Breast epithelium (tissue), 4 donors: ENCODE measurements around the gene MRPS2. TPM values are rescaled to one million over a fixed set of nuclear protein-coding genes. Genes with fewer than 3 reads are reported as not detected.
A peak's percentile ranks its signal among the peaks of the same experiment; 100 is the strongest.

ENCODE experiments used
- DNase-seq, 2 donors: peaks; one replicate each; pipeline ENCODE4 v3.0.0-alpha.2; 2019; ENCODE audit warnings: low spot score in 2 of 2
- H3K27ac ChIP-seq, 2 donors: fragments of 200-600 bp; sonication (generic) in 1 of 2; one replicate each; pipeline ENCODE4 v1.5.1; 2016 to 2019; ENCODE audit warnings: mild to moderate bottlenecking in 1 of 2
- H3K27me3 ChIP-seq, 2 donors: fragments of 200-600 bp; sonication (generic) in 1 of 2; one replicate each; pipeline versions ENCODE4 v1.5.1 to v1.6.0; 2017 to 2019; ENCODE audit warnings: control low read depth in 1 of 2, mild to moderate bottlenecking in 1 of 2
- H3K36me3 ChIP-seq: fragments of 200-600 bp; one replicate; pipeline ENCODE4 v1.5.1; 2019
- H3K4me1 ChIP-seq, 2 donors: fragments of 200-600 bp; sonication (generic); one replicate each; pipeline ENCODE4 v1.5.1; 2016 to 2019; ENCODE audit warnings: control low read depth in 1 of 2
- H3K4me3 ChIP-seq, 3 donors: fragments of 200-600 bp; sonication (generic); 1 replicate in 2 of 3; 2 replicates in 1 of 3; pipeline ENCODE4 v1.5.1; 2016 to 2019; ENCODE audit warnings: mild to moderate bottlenecking in 3 of 3, moderate library complexity in 2 of 3
- H3K9me3 ChIP-seq, 2 donors: fragments of 200-600 bp; sonication (generic) in 1 of 2; one replicate each; pipeline ENCODE4 v1.5.1; 2016 to 2019; ENCODE audit warnings: control low read depth in 1 of 2
- CTCF ChIP-seq, 3 donors: fragments of 450-650 bp; IDR thresholded peaks; one replicate each; pipeline ENCODE4 v1.5.1; 2016 to 2017; ENCODE audit warnings: antibody characterized with exemption in 3 of 3, mild to moderate bottlenecking in 3 of 3, moderate library complexity in 3 of 3
- POLR2A ChIP-seq: fragments of 450-650 bp; IDR thresholded peaks from one replicate; pipeline ENCODE4 v1.6.1; 2016; ENCODE audit warnings: antibody characterized with exemption, mild to moderate bottlenecking, moderate library complexity
- POLR2AphosphoS5 ChIP-seq, 3 donors: sonication (generic); formaldehyde crosslinking; IDR thresholded peaks; one replicate each; pipeline ENCODE4 v1.6.1; 2017; ENCODE audit warnings: antibody characterized with exemption in 3 of 3
- intact Hi-C: fragments of 100-400 bp; cut with DNase I; formaldehyde crosslinking; loops from one replicate; pipeline ENCODE4 v1.15.1; 2023; ENCODE audit warnings: low total_unique reads
- total RNA-seq, 3 donors: library from RNA; depleted of rRNA; stranded (reverse); fragments of >200 nt; gene quantifications; one replicate each; pipeline ENCODE4 v1.1.0, GENCODE V29; 2016

The MRPS2 gene
- total RNA-seq, 3 donors from 2014 or later: 35.4 to 39.8 (median 36.7) TPM

GRCh38 chr9:135479469-135480052 lies 20.9 kb upstream of the MRPS2 start, which contains the start of gene PPP1R26:
PPP1R26 (plus strand) TSS chr9:135479782; CDS start chr9:135484511, 4,729 bp downstream.
- no peaks in the 10 kb centered on the region for H3K36me3 ChIP-seq

GRCh38 chr9:135480071-135480939 lies 20.2 kb upstream of the MRPS2 start:
- peak overlapping the region; percentile 62 to 86 (median 77) for H3K4me3 ChIP-seq
- intact Hi-C loops: no loop called here
- peaks cover 5 to 6% of the 10 kb centered on the region in 2 donors for H3K4me1 ChIP-seq
- H3K36me3 ChIP-seq: no peaks in the 10 kb centered on the region
- H3K27me3 ChIP-seq: no peaks in the 10 kb centered on the region
- peak overlapping the region; percentile 61 to 85 for H3K27ac ChIP-seq
- no peak for TF ChIP-seq POLR2AphosphoS5 (IDR thresholded peaks at IDR 0.05)
- TF ChIP-seq POLR2A: no peak
- no peak for TF ChIP-seq CTCF (IDR thresholded peaks at IDR 0.05)
- no peak for DNase-seq
- no peaks in the 10 kb centered on the region for H3K9me3 ChIP-seq

More at GRCh38 chr9:135479469-135480052, 20.9 kb upstream of the MRPS2 start, which contains the start of gene PPP1R26:
- DNase-seq: no peak
- Histone ChIP-seq H3K27ac (peak within 1 kb of the TSS; percentile 69 to 85), H3K4me3 (peak within 1 kb of the TSS; percentile 62 to 86 (median 77)), H3K9me3 (no peaks in the 10 kb centered on the region), H3K27me3 (no peaks in the 10 kb centered on the region), H3K4me1 (peaks cover 5 to 6% of the 10 kb centered on the region in 2 donors)
- intact Hi-C loops: no loop called here
- TF ChIP-seq POLR2A (no peak), CTCF (IDR thresholded peaks at IDR 0.05) (no peak), POLR2AphosphoS5 (IDR thresholded peaks at IDR 0.05) (no peak)

- Histone ChIP-seq H3K27ac (peak overlapping the region; percentile 61 to 85), H3K9me3 (no peaks in the 10 kb centered on the region), H3K27me3 (no peaks in the 10 kb centered on the region), H3K36me3 (no peaks in the 10 kb centered on the region), H3K4me3 (peak overlapping the region; percentile 62 to 86 (median 77)), H3K4me1 (peaks cover 5 to 6% of the 10 kb centered on the region in 2 donors)
- no peak for DNase-seq
- TF ChIP-seq POLR2AphosphoS5 (IDR thresholded peaks at IDR 0.05) (no peak), CTCF (IDR thresholded peaks at IDR 0.05) (no peak), POLR2A (no peak)
- intact Hi-C loops: no loop called here
Observed at GRCh38 chr9:135480940-135481310, 19.6 kb upstream of the MRPS2 start.

- TF ChIP-seq POLR2A (no peak), POLR2AphosphoS5 (IDR thresholded peaks at IDR 0.05) (no peak), CTCF (IDR thresholded peaks at IDR 0.05) (no peak)
- intact Hi-C loops: no loop called here
Observed at GRCh38 chr9:135482015-135482754, 18.3 kb upstream of the MRPS2 start.

More at GRCh38 chr9:135482015-135482754, 18.3 kb upstream of the MRPS2 start:
- H3K27ac ChIP-seq: no peak overlapping the region
- no peaks in the 10 kb centered on the region for H3K9me3 ChIP-seq
- no peak for DNase-seq
- H3K36me3 ChIP-seq: no peaks in the 10 kb centered on the region
- no peak overlapping the region for H3K4me3 ChIP-seq
- no peaks in the 10 kb centered on the region for H3K27me3 ChIP-seq
- peaks cover 5 to 6% of the 10 kb centered on the region in 2 donors for H3K4me1 ChIP-seq
